HTR-8/SVneo (cell line): ENCODE measurements around the gene TEX19.
A peak's percentile ranks its signal among the peaks of the same experiment; 100 is the strongest.
"Not testable (repeated sequence)": the region's sequence is repeated elsewhere in the genome, so short reads cannot be mapped to it uniquely, and the experiment has no call there.

Experiments
- DNase-seq: peaks from one replicate; pipeline ENCODE4 v3.0.0; 2011; ENCODE audit warnings: low spot score, mixed read lengths; ENCODE audit not compliant: insufficient read length
- FAIRE-seq: peaks from 2 replicates; lab custom pipeline; 2011; peaks lifted over from hg19 to GRCh38; lab: Jason Lieb, UNC

TEX19 gene

GRCh38 chr17:82400830-82401229, 41.8 kb downstream of the TEX19 start:
- FAIRE-seq: no peak
- no peak for DNase-seq

GRCh38 chr17:82402865-82403264, 43.8 kb downstream of the TEX19 start:
- no peak for FAIRE-seq
- DNase-seq: no peak

GRCh38 chr17:82403662-82404660, 44.9 kb downstream of the TEX19 start:
- no peak for DNase-seq
- no peak for FAIRE-seq

- FAIRE-seq (no peak), DNase-seq (no peak)
These were observed 46.0 kb downstream of the TEX19 start for GRCh38 chr17:82405051-82405450.

GRCh38 chr17:82406131-82406671, 47.2 kb downstream of the TEX19 start:
- FAIRE-seq: no peak
- DNase-seq: no peak

GRCh38 chr17:82407255-82407654, 48.2 kb downstream of the TEX19 start:
- peak; percentile 89 for FAIRE-seq
- DNase-seq: no peak

- DNase-seq (no peak), FAIRE-seq (no peak)
These were observed 49.4 kb downstream of the TEX19 start for GRCh38 chr17:82408288-82408937.

GRCh38 chr17:82408938-82409318, 49.9 kb downstream of the TEX19 start:
- DNase-seq (no peak), FAIRE-seq (no peak)

GRCh38 chr17:82410014-82410716, 51.1 kb downstream of the TEX19 start:
- FAIRE-seq (no peak), DNase-seq (no peak)

GRCh38 chr17:82411396-82412053, 52.5 kb downstream of the TEX19 start:
- no peak for FAIRE-seq
- DNase-seq: no peak

GRCh38 chr17:82412081-82412480, 53.0 kb downstream of the TEX19 start:
- DNase-seq, FAIRE-seq: not testable (repeated sequence)

GRCh38 chr17:82412535-82413520, 53.8 kb downstream of the TEX19 start:
- FAIRE-seq (peak; percentile 13), DNase-seq (no peak)
